Muscle layer of colon (tissue), 2 donors: ENCODE results near the gene ZNF559.

Experiments
- H3K27ac ChIP-seq: one replicate; pipeline ENCODE4 v1.7.0; 2013; ENCODE audit warnings: low read depth, mild to moderate bottlenecking, low read length, moderate library complexity
- H3K27me3 ChIP-seq, 2 donors: one replicate each; pipeline ENCODE4 v1.7.0; 2013; ENCODE audit warnings: low read length in 2 of 2, mild to moderate bottlenecking in 2 of 2; ENCODE audit not compliant: insufficient read depth in 2 of 2, control insufficient read depth in 1 of 2
- H3K36me3 ChIP-seq: one replicate; pipeline ENCODE4 v1.7.0; 2013; ENCODE audit warnings: mild to moderate bottlenecking, low read length; ENCODE audit not compliant: insufficient read depth
- H3K4me1 ChIP-seq: one replicate; pipeline ENCODE4 v1.7.0; 2013; ENCODE audit warnings: mild to moderate bottlenecking, low read length; ENCODE audit not compliant: insufficient read depth
- H3K4me3 ChIP-seq, 2 donors: one replicate each; pipeline ENCODE4 v1.7.0; 2013; ENCODE audit warnings: low read length in 2 of 2, low read depth in 1 of 2, mild to moderate bottlenecking in 1 of 2, moderate library complexity in 1 of 2
- H3K9ac ChIP-seq: one replicate; pipeline ENCODE4 v1.7.0; 2013; ENCODE audit warnings: low read length
- H3K9me3 ChIP-seq: one replicate; pipeline ENCODE4 v1.7.0; 2013; ENCODE audit warnings: mild to moderate bottlenecking, low read length
- donor health status: abdominal sarcoma.
- donor health status: Adenocarcinoma of cecum.

Gene ZNF559

DNA sequence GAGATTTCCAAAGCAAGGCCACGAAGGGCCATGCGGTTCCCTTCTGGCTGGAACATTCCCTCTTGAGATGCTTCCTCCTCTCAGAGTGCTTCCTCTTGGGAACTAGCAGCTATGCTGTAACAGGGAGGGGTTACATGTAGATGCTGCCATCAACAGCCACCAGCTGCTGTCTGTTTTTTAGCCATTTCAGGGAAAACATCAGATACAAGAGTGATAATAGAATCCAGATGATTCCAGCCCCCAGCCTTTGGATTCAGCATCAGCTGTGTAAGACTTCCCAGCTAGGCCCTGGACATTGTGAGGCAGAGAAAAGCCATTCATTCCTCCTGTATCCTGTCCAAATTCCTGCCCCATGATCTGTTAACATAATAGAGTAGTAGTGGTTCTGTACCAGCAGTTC is 30.7 kb downstream of the ZNF559 start:
- Histone ChIP-seq H3K27ac (no peak overlapping the region), H3K27me3 (no peaks in the 10 kb centered on the region), H3K36me3 (peaks cover 17% of the 10 kb centered on the region), H3K9me3 (peaks cover 33% of the 10 kb centered on the region), H3K4me1 (no peaks in the 10 kb centered on the region), H3K9ac (no peak overlapping the region), H3K4me3 (no peak overlapping the region)

- H3K27me3 ChIP-seq: no peaks in the 10 kb centered on the region
- peaks cover 13% of the 10 kb centered on the region for H3K36me3 ChIP-seq
- no peak within 1 kb of the TSS for H3K9ac ChIP-seq
- H3K9me3 ChIP-seq: peaks cover 51% of the 10 kb centered on the region
- peak within 1 kb of the TSS in 1 of 2 donors; percentile 25 for H3K4me3 ChIP-seq
- H3K27ac ChIP-seq: no peak within 1 kb of the TSS
- no peaks in the 10 kb centered on the region for H3K4me1 ChIP-seq
Measured at GRCh38 chr19:9362905-9363304, 38.9 kb downstream of the ZNF559 start, which contains the start of gene ZNF177. Gene ZNF177, plus strand, starts transcription at chr19:9363013. Its CDS starts 15,299 bp downstream, at chr19:9378312.

- H3K27ac ChIP-seq: no peak overlapping the region
- H3K4me3 ChIP-seq: no peak overlapping the region
- H3K36me3 ChIP-seq: peaks cover 17% of the 10 kb centered on the region
- H3K27me3 ChIP-seq: no peaks in the 10 kb centered on the region
- no peak overlapping the region for H3K9ac ChIP-seq
- H3K4me1 ChIP-seq: no peaks in the 10 kb centered on the region
- H3K9me3 ChIP-seq: peaks cover 61% of the 10 kb centered on the region
Measured at GRCh38 chr19:9370738-9371619, 47.0 kb downstream of the ZNF559 start.

GRCh38 chr19:9381361-9381785 is 57.4 kb downstream of the ZNF559 start:
- H3K4me3 ChIP-seq: peak overlapping the region; percentile 11 to 26
- H3K27me3 ChIP-seq: no peaks in the 10 kb centered on the region
- H3K36me3 ChIP-seq: peaks cover 81% of the 10 kb centered on the region
- H3K4me1 ChIP-seq: no peaks in the 10 kb centered on the region
- H3K27ac ChIP-seq: no peak overlapping the region
- H3K9me3 ChIP-seq: peaks cover 91% of the 10 kb centered on the region
- H3K9ac ChIP-seq: no peak overlapping the region
